GM21360 (cell line): ENCODE measurements around the gene POU4F1.
A peak's percentile ranks its signal among the peaks of the same experiment; 100 is the strongest.

Experiments used
- ATAC-seq: cut with Tn5 transposase; IDR thresholded peaks from one replicate; pipeline ENCODE4 v1.9.1; 2021; ENCODE audit warnings: mild to moderate bottlenecking, moderate library complexity; ENCODE audit not compliant: unreplicated experiment

Gene POU4F1

DNA sequence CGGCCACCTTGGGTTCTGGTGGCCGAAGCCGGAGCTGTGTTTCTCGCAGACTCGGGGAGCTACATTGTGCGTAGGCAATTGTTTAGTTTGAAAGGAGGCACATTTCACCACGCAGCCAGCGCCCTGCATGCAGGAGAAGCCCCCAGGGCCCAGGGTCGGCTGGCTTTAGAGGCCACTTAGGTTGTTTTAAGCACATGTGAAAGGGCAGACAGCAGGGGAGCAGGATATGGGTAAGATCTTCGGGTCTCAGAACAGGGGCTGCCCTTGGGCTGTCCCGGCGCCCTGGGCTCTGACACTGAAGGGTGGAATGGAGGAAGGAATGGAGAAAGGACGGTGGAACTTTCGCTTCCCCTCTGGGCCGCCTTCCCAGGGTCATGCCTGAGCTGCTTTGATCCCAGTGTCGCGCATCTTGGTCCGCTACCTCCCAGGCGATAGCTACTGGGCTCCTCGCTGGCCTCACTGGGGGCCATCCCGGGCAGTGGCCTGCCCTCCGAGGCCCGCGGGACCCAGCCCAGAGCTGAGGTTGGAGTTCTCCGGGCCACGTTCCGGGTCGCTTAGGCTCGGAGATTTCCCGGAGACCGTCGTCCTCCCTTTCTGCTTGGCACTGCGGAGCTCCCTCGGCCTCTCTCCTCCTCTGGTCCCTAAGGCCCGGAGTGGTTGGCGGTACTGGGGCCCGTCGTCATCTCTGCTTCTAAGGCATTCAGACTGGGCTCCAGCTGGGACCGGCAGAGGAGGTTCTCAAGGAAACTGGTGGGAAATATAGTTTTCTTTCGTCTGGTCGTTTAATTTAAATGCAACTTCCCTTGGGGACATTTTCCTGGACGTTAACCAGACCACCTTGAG lies 4.3 kb upstream of the POU4F1 start:
- no peak for ATAC-seq

DNA sequence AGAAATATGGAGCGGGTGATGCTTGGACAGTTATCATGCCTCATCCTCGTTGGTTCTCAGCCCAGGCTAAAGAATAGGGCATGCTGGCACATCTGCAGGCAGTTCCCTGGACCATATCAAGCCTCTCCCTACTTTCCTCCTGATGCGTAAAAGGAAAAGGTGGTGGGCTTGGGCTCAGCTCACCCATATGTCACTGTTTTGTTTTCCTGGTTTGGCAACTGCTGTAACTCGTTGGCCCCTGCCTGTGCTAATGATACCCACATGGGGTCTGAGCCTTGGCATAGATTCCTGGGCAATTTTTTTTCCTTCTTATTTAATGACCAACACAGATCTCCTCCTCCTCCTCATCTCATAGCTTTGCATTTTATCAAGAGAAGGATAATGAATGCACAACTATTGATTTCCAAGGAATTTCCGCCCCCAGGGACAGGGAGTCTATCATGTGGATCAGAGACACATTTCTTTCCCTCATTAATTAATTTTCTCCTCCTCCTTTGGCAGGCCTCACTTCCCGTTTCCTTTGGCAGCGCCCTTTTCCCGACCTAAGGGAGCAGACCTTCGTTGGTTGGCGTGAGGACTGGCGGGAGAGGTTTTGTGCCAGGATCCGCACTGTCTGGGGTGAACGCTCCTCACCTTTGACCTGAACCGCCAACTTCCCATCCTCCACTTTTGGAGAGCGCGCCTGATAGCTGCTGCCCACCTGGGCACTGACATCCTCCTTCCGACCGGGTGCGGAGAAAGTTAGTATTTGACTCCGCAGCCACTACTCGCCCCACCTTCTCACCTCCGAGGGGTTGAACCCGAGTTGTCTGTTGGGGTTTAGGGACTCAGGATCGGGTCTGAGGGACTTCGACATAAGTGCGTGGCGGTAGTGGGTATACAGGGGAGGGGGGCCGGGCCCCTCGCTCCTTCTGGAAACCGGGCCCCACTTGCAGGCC lies 3.4 kb upstream of the POU4F1 start:
- no peak for ATAC-seq

DNA sequence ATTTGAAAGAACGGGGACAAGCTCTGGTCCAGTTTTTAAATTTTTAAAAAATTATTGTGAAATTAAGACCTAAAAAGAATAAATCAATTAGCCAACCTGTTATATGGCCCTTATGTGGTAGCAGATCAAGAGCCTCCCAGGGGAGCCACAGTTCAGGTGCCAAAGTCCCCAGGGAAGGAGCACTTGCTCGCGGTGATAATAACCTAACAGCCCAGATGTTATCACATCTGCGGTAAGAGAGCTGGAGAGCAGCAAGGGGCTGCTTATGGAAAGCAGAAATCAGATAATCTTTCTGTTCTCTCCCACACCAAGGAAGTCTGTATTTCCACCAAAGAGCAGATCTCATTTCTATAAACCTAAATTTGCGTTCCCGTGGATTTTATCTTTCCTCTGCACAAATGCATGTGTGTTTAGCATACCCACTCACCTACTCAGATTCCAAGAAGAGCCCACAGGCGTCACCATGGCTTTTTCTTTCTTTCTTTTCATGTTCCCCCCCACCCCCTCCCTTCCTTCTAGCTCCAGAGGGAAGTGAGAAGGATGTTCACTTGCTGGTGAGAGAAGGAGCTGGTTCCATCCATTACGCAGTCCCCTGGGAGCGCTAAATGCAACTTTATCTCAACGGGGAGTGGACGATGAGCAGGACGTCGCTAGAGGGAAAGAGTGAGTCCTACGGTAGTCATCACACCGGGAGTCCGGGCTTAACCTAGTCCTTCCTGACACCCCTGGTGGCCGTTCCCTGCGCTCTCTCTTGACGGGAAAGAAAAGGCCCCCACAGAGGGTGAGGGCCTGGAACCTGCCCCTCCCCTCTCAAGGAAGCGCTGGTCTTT lies 1.6 kb upstream of the POU4F1 start:
- no peak for ATAC-seq

DNA sequence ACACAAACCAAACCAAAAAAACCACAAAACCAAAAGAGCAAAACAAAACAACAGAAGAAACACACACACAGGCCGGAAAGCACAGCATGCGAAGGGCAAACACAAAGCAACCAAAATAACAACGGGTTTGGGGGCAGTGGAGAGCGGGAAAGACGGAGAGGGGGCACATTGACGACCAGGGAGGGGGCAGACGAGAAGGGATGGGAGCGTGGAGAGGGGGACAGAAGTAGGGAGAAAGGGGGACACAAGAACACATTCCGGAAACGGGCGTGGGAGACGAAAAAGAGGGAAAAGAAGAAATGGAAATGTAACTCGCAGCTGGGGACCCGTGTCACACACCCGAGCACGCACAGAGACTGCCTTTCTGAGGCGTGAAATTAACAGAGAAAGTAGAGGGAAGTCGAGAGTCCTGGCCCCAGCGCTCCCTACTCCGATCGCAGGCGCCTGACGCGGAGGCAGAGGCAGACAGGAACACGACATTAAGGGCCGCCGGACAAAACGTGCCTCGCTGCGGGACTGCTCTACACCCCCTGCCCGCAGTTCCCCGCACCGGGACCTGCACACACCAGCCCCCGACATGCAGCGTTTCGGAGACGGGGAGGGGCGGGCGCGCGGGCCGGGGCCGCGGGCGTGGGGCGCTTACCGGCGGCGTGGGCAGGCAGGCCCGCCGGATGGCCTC lies 652 bp downstream of the POU4F1 start:
- peak; percentile 22 for ATAC-seq

DNA sequence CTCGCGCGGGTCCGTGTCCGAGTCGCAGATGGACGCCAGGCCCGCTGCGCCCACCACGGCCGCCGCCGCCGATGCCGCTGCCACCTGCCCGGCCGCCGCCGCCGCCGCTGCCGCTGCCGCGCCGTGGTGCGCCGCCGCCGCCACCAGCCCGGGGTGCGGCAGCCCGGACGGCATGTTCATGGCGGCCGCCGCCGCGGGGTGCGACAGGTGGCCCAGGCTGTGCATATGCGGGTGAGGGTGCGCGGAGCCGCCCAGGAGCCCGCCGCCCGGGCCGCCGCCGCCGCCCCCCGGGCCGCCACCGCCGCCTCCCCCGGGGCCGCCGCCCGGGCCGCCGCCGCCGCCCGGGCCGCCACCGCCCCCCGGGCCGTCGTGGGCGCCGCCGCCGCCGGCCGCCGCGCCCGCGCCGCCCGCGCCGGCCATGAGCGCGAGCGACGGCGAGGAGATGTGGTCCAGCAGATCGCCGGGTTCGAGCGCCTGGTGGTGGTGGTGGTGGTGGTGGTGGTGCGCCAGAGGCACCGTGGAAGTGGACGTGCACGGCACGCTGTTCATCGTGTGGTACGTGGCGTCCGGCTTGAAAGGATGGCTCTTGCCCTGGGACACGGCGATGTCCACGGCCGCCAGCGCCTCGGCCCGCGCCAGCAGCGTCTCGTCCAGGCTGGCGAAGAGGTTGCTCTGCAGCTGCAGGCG lies 1.3 kb downstream of the POU4F1 start:
- ATAC-seq: no peak

DNA sequence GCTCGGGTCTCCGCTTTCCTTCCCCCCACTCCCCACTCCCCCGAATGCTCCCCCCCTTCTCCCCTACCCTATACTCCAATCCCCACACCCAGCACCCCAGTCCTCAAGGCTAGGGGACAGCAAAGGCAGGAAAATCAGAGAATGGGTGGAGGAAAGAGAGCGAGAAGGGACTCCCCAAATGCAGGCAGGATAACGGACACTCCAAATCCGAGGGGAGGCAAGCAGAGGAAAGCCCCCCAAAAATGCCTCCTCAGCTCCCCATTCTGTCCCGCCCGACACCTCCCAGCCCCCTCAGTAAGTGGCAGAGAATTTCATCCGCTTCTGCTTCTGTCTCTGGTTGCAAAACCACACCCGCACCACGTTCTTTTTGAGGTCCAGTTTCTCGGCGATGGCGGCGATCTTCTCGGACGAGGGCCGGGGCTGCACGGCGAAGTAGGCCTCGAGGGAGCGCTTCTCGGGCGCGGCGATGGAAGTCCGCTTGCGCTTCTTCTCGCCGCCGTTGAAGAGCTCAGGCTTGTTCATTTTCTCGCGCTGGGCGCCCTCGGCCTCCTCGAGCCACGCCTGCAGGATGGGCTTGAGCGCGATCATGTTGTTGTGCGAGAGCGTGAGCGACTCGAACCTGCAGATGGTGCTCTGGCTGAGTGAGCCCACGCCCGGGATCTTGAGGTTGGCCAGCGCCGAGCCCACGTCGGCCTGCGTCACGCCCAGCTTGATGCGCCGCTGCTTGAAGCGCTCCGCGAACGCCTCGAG lies 2.1 kb downstream of the POU4F1 start:
- ATAC-seq: no peak

DNA sequence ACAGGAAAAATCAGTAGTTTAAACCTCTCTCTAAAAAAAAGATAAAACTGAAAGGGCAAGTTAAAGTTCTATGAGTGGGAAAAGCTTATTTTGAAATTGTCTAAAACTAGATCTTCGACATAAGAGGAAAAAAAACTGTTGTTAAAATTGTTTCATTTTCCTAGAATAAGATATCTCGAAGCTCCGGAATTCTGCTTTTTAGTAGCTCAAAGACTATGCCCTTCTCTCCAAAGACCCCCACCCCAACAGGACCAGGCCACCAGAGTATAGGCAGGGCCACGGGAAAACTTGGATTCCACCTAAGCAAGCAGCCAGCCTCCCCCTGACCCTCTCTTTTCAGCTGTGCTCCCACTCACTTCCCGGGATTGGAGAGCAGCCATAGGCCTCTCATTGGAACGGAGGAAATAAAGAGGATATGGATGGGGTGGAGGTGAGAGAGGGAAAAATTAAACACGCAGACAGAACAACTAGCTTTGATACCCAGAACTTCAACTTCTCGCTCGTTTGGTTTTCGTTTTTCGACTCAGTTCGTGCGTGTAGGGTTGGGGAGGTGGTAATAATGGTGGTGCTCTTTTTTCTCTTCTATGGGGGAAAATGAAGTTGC lies 3.0 kb downstream of the POU4F1 start:
- no peak for ATAC-seq

DNA sequence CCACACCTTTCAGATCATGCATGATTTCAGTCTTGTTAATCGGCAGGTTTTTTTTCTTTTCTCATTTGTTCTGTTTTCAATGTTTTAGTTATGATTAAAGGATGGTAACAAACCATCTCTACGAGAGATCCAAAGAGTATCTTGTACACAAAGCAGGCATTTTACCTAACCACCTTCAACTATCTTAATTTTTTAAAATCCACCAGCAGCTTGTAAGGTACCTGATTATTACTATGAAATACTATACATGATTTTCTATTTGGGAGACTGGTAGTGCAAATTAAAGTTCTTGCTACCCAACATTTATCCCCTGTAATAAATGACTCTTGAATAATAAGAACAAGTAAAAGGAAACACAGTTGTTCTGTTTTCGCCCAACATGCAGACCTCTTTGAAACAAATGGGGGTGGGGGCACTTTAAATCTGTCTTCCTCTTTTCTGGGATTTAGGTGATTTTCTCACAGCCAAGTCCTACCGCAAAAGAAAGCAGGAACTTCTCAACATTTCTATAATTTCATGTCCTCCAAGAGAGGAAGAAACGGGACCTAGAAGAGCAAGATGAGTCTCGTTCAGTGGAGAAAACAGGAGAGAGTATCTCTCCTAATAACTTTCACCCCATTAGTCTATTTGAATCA lies 3.6 kb downstream of the POU4F1 start:
- no peak for ATAC-seq

DNA sequence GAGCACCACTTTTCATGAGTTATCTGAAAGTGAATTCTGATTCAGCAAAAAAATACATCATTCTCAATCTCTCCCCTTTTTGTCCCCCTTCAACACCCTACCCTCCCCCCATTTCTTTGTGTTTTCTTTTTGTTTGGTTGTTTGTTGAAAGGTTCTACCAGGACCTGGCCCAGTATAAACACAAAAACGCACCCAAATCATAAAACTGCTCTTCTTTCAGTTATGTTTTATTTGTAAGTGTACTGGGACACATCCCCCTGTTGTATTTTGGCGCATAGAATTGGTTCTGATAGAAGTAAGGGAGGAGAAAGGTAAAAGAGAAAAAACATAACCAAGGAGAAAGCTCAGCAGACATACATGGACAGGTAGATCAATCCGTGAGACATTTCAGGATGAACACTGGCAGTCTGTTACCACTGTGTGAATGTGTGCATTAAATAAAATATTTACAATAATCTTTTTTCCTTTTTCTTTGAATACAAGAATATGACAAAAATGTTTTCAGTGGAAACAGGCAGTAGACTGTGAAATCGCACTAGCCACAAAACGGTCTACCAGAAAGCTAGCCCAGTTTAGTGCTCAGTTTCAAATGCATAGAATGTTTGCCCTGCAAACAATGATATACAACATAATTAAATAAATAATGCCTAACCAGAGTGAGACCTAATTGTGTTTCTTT lies 4.2 kb downstream of the POU4F1 start:
- no peak for ATAC-seq

DNA sequence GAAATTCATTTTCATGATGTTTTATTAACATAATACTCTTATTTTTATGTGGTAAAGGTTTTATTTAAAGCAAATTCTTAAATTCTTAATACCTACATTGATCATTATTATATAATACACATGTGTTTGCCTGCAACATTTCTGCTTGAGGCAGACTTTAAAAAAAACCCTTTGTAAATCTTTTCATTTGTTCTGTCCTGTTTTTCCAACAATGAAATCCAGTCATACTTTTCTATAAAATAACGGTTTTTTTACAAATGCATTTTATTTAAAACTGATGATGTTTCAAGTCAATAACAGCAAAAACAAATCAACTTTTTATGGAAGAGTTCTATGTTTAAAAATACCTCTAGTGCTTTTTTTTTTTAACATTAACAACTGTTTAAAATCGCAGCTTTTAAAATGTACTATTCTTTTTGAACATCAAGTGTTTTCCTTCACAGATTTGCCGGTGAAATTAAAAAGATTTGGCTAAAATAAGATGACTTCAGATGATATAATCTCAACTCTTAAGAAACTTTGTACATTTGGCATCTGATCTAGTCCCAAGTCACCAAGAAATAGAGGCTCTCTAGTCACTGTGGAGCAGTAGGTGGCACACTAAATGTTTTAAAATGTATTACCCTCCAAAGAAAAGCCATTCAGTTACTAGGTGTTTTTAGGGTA lies 5.1 kb downstream of the POU4F1 start:
- no peak for ATAC-seq

DNA sequence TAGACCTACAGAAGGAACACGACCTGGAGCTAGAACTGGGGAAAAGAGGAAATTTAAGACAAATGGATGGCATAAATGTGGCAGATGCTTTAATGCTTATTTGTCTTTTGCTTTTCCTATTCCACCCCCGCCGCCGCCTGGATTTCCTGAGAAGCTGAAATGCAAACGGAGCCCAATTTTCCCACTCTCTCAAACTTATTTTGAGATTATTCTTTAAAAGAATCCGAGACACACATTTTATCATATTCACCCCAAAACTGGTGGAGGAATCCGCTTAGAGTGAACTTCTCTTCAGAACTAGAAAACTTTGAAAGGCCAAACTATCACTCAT lies 5.8 kb downstream of the POU4F1 start:
- no peak for ATAC-seq

DNA sequence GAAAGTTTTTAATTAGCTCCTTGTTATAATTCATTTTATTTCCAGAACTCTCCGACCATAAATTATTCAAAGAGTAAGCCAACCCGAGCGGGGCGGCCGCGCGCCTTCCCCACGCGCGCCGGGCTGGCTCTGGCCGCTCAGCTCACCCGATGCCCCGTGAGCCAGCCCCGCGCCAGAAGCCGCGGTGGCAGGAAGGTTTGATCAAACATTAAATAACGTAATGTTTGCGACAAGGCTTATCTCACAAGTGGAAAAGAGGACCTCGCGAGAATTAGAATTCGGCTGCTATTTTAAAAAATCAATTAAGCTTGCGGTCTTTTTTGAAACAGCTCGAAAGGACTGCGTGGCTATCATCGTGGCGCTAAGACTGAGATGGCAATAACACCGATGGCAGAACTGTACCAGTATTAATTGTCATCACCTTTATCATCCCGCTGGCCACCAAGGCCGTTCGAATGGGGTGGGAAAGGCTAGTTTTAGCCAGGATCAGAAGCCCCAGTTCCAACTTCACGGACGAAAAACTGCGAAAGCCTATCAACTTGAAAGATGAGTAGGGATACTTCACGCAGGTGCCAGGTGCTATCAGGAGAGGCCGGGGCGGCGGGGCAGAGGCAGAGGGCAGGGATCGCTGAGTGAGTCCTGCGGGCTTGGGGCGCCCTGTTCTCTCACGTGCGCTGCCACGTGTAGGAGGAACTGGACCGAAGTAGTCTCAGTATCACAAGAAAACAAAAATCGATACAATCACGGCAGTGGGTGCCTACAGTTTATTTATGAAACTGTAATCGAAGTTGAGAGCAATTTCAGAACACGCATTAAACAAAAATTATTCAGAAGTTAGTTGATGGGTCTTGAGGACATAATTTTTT lies 6.4 kb downstream of the POU4F1 start:
- ATAC-seq: no peak

DNA sequence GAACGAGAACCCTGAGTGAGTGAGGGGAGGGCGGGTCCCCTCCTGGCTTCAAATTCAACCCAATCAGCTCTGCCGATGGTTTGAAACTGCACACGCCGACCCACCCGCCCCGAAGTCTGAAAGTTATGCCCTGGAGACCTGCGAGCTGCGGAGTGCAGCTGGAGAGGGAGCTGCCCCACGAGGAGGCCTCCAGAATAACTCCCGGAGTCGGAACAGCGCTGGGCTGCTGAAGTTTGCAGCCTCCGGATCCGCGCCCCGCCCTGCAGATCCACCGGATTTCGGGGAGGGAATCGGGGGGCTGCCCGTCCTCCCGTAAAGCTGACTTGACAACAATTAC lies 7.0 kb downstream of the POU4F1 start:
- ATAC-seq: peak; percentile 24

DNA sequence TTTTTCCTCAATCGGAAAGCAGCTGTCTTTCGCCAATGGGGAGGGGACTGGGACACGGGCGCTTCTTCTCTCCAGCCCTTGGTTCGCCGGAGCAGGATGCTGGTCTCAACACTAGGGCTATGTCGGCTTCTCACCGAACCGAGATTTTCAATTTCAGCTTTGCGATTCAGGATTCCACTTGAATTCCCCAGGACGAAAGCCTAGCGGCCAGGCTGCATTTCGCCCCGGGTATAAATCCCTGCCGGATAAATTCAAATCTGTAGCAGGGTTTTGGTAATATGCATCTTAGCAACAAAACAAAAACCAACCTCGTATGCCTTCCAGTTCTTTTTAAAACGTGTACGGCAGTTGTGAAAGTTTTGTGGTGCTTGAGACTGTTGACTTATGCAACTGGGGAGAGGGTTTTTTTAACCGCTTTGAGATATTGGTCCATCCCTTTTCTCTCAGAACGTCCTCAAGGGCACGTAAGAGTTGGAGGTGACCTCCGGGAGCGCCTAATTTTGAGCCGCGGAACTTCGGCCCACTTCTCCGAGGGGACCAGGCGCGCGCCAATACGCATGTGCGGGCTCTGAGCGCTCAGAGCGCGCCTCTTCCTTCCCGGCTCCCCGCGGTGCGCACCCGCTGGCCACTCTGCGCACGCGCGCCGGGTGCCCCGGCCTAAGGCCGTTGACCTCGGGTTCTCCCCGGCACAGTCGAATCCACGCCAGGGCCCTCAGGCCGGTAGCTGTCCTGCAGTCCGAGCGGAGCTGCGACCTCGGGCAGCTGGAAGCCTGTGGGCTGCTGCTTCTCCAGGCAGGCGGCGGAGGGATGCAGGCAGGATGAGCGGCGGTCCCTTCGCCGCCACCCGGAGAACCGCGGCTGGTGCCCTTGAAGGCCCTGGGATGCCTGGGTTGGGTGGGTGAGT lies 7.6 kb downstream of the POU4F1 start:
- peak; percentile 88 for ATAC-seq

DNA sequence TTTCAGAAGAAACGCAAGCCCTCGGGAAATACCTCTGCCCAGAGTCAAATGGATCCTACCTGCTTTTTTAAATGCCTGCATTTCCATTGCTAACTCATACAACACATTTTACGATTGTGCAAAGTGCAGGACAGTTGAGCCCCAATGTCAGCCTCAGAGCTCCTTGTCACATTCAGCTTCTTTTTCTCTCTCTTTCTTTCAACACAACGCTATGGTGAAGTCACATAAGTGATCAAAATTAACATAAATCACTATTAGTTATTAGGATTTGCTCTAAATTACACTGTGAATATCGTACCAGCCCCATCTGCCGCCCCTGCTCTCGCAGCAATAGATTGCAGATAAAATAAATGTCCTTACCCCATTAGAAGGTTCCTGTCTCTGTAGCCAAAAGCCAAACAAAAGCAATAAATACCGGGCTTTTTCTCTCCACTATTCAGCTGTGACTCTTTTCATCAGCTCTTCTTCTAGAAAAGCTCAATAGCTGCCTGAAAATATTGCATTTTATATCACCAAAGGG lies 8.8 kb downstream of the POU4F1 start:
- no peak for ATAC-seq
